Choroid plexus epithelial cell (primary cell): ENCODE results near the gene CDH4.

Experiments
- DNase-seq: peaks from one replicate; pipeline ENCODE4 v3.0.0-alpha.2; 2010; ENCODE audit warnings: low read depth
- H3K4me3 ChIP-seq: 2 replicates; pipeline ENCODE4 v1.5.1; 2011; ENCODE audit warnings: low read depth, mild to moderate bottlenecking, control low read depth, low read length, moderate library complexity
- TF ChIP-seq, protein P1 (sequence below): conservative IDR thresholded peaks from 2 replicates; pipeline ENCODE4 v1.5.1; 2011; ENCODE audit warnings: low read depth, mild to moderate bottlenecking, control low read depth, inconsistent platforms, low read length, moderate library complexity

Gene CDH4

GRCh38 chr20:61661583-61661982 lies 409.5 kb downstream of the CDH4 start:
- H3K4me3 ChIP-seq, result no peak overlapping the region
- no peak for DNase-seq
- TF ChIP-seq, protein P1, sequence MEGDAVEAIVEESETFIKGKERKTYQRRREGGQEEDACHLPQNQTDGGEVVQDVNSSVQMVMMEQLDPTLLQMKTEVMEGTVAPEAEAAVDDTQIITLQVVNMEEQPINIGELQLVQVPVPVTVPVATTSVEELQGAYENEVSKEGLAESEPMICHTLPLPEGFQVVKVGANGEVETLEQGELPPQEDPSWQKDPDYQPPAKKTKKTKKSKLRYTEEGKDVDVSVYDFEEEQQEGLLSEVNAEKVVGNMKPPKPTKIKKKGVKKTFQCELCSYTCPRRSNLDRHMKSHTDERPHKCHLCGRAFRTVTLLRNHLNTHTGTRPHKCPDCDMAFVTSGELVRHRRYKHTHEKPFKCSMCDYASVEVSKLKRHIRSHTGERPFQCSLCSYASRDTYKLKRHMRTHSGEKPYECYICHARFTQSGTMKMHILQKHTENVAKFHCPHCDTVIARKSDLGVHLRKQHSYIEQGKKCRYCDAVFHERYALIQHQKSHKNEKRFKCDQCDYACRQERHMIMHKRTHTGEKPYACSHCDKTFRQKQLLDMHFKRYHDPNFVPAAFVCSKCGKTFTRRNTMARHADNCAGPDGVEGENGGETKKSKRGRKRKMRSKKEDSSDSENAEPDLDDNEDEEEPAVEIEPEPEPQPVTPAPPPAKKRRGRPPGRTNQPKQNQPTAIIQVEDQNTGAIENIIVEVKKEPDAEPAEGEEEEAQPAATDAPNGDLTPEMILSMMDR, result no peak

DNA sequence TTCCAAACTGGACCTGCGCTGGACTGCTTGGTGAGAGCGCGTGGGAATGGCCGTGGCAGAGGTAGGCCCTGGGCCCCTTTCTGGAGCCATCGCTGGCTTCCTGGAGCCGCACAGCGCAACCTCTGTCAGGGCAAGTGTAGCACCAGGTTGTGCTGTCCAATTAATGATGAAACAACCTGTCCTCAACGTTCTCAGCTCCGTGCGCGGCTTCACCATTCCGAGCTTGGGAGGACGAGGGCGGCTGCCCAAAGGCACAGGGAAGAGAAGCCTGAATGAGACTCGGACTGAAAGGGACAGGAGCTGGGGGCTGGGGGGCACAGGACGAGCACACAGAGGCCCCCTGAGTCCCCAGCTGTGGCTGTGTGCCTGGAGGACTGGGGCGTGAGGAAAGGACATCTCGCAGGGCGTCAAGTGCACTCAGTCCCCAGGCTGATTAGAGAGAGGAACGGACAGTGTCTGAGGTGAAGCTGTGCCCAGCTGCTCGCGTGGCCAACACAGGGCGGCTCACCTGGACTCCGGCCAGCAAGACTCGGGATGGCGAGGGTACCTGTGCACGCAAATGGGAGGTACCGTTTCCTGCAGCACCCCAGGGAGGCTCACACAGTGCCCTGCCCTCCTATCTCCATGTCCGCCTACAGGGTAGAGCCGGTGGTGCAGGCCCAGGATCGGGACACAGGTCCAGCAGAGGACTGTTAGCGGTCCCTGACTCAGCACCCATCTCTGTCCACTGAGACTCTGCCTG lies 410.3 kb downstream of the CDH4 start:
- DNase-seq, result no peak
- TF ChIP-seq, protein P1, result peak; percentile 18
- no peak overlapping the region for H3K4me3 ChIP-seq

DNA sequence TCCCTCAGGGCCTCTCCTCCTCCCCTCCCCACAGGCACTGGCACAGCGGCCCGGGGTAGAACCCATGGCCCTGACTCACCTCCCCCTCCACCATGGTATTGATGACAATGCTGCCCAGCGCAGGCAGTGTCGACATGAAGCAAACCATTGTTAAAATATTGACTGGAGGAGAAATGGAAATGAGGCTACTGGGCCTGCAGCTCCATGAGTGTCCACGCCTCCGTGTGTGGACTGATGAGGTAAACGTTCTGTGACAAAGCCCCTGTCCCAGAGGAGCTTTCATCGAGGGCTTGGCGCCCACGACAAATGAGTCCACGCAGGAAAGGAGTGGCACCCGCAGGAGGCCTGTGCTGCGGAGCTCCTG lies 410.9 kb downstream of the CDH4 start:
- no peak overlapping the region for H3K4me3 ChIP-seq
- TF ChIP-seq, protein P1, result no peak
- DNase-seq, result no peak

GRCh38 chr20:61663521-61664425 lies 411.7 kb downstream of the CDH4 start:
- no peak overlapping the region for H3K4me3 ChIP-seq
- TF ChIP-seq, protein P1, result no peak
- DNase-seq, result no peak

- TF ChIP-seq, protein P1, result no peak
- peak; percentile 9 for DNase-seq
- H3K4me3 ChIP-seq, result no peak overlapping the region
These were observed 412.7 kb downstream of the CDH4 start for GRCh38 chr20:61664556-61665320.

- DNase-seq, result no peak
- TF ChIP-seq, protein P1, result no peak
These were observed 413.7 kb downstream of the CDH4 start for GRCh38 chr20:61665528-61666470.

More at GRCh38 chr20:61665528-61666470, 413.7 kb downstream of the CDH4 start:
- no peak overlapping the region for H3K4me3 ChIP-seq
